ENCODE data around the gene MMP24. TPM values are rescaled to one million over a fixed set of nuclear protein-coding genes. Genes with fewer than 3 reads are reported as not detected.

Gene MMP24
- total RNA-seq, 1 donor from 2014 or later = 1.1 TPM

DNA sequence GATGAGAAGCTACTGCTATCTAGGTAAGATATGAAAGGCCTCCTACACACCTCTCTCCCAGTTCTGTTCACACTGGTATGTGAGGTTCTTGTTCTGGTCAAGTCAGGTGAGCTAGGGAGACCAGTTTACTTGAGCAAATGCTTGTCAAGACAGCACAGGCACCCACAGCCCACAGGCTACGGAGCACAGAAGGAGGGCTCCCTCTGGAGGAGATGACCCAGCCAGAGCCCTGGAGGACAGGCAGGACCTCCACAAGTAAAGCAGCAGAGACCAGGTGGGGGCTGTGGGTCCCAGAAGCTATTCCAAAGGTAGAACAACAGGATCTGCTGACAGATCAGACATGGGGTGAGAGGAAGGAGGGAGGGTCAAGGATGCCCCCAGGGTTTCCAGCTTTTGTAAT is 38.3 kb downstream of the MMP24 start:
- peaks cover 33% of the 10 kb centered on the region for H3K4me1 Mint-ChIP-seq
- no peak overlapping the region for H3K4me3 Mint-ChIP-seq
- H3K27me3 Mint-ChIP-seq (ENCODE audit: low read depth) = no peaks in the 10 kb centered on the region
- DNase-seq (ENCODE audit: low spot score in 2 of 2, unreplicated experiment in 2 of 2) = no peak
- H3K36me3 Mint-ChIP-seq = peaks cover 10% of the 10 kb centered on the region
- H3K27ac Mint-ChIP-seq = peak overlapping the region; percentile 86
- TF ChIP-seq CTCF (IDR thresholded peaks at IDR 0.05; ENCODE audit: unreplicated experiment) = no peak
- H3K9me3 Mint-ChIP-seq = no peaks in the 10 kb centered on the region

GRCh38 chr20:35267092-35267491 is 40.6 kb downstream of the MMP24 start:
- no peak overlapping the region for H3K27ac Mint-ChIP-seq
- H3K36me3 Mint-ChIP-seq = peaks cover 14% of the 10 kb centered on the region
- H3K4me1 Mint-ChIP-seq = peaks cover 31% of the 10 kb centered on the region
- no peak for TF ChIP-seq CTCF (IDR thresholded peaks at IDR 0.05; ENCODE audit: unreplicated experiment)
- no peaks in the 10 kb centered on the region for H3K9me3 Mint-ChIP-seq
- DNase-seq (ENCODE audit: low spot score in 2 of 2, unreplicated experiment in 2 of 2) = no peak
- no peaks in the 10 kb centered on the region for H3K27me3 Mint-ChIP-seq (ENCODE audit: low read depth)
- no peak overlapping the region for H3K4me3 Mint-ChIP-seq

DNA sequence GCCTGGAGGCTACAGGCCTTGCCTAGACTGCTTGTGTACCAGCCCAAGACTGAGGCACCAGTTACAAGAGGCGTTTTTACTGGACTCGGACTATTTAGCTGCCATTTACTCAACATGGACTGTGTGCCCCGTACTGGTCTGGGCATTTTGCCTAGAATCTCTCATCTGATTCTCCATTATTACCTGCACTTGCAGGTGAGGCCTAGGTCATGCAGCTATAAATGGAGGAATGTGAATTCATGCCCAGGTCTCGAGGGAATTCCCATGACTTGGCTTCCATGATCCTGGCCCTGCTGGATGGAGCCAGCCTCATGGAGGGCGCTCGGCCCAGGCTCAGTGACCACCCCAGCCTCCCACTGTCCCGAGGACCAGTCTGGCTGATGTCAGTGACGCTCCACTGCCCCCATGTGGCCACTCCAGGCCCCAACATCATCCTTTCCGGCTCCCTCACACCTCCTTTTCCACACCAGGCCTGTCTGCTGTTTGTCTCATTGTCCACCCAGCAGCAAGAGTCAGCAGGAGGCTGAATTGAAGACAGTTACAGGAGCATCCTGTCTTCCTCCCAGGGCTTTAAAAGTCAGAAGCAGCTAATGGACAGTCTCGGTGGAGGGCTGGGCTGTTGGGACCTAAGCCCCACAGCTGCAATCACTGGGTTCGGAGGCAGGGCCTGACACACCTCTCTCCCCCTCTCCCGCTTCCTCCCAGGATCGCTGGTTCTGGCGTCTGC is 42.7 kb downstream of the MMP24 start:
- DNase-seq (ENCODE audit: low spot score in 2 of 2, unreplicated experiment in 2 of 2) = peak in 1 of 2 experiments; percentile 79
- peak; percentile 66 for TF ChIP-seq CTCF (IDR thresholded peaks at IDR 0.05; ENCODE audit: unreplicated experiment)
- Mint-ChIP-seq H3K4me1 (peaks cover 13% of the 10 kb centered on the region), H3K36me3 (peaks cover 14% of the 10 kb centered on the region), H3K4me3 (no peak overlapping the region), H3K9me3 (no peaks in the 10 kb centered on the region), H3K27ac (no peak overlapping the region), H3K27me3 (ENCODE audit: low read depth) (no peaks in the 10 kb centered on the region)

GRCh38 chr20:35270021-35270902 is 43.8 kb downstream of the MMP24 start:
- H3K27me3 Mint-ChIP-seq (ENCODE audit: low read depth) = no peaks in the 10 kb centered on the region
- H3K27ac Mint-ChIP-seq = no peak overlapping the region
- TF ChIP-seq CTCF (IDR thresholded peaks at IDR 0.05; ENCODE audit: unreplicated experiment) = no peak
- no peaks in the 10 kb centered on the region for H3K9me3 Mint-ChIP-seq
- no peak for DNase-seq (ENCODE audit: low spot score in 2 of 2, unreplicated experiment in 2 of 2)
- H3K4me1 Mint-ChIP-seq = peaks cover 8% of the 10 kb centered on the region
- no peak overlapping the region for H3K4me3 Mint-ChIP-seq
- H3K36me3 Mint-ChIP-seq = peaks cover 12% of the 10 kb centered on the region

DNA sequence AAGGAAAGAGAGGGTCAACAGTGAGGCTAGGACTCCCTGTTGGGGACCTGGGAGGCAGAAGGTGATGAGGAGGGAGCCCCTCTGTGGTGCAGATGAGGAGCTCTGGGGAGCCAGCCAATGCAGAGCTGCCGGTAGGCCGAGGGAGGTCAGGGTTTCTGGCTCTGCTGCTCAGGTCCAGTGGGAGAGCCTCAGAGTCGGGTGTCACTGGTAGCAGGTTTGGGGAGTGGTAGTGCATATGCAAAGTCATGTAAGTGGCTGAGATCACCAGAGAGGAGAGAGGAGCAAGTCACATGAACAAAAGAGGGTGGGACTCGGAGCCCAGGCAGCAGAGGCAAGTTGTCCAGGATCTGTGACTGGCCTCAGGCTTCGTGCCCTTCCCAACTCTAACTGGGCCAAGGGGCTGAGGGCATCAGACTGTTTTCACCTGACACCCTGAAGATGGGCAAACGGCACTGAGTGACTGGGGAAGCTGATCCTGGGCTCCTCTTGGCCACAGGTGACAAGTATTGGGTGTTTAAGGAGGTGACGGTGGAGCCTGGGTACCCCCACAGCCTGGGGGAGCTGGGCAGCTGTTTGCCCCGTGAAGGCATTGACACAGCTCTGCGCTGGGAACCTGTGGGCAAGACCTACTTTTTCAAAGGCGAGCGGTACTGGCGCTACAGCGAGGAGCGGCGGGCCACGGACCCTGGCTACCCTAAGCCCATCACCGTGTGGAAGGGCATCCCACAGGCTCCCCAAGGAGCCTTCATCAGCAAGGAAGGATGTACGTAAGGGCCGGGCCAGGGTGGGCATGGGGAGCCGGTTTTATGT is 44.8 kb downstream of the MMP24 start:
- no peak for DNase-seq (ENCODE audit: low spot score in 2 of 2, unreplicated experiment in 2 of 2)
- TF ChIP-seq CTCF (IDR thresholded peaks at IDR 0.05; ENCODE audit: unreplicated experiment) = no peak
- Mint-ChIP-seq H3K27ac (no peak overlapping the region), H3K27me3 (ENCODE audit: low read depth) (no peaks in the 10 kb centered on the region), H3K36me3 (peaks cover 12% of the 10 kb centered on the region), H3K9me3 (no peaks in the 10 kb centered on the region), H3K4me1 (peaks cover 8% of the 10 kb centered on the region), H3K4me3 (no peak overlapping the region)
